GM19324 (cell line): ENCODE measurements around the gene HMGXB3.
"Not testable (repeated sequence)": the region's sequence is repeated elsewhere in the genome, so short reads cannot be mapped to it uniquely, and the experiment has no call there.

ENCODE experiments used
- ATAC-seq: cut with Tn5 transposase; IDR thresholded peaks from one replicate; pipeline ENCODE4 v1.9.1; 2021; ENCODE audit warnings: mild to moderate bottlenecking, moderate library complexity; ENCODE audit not compliant: unreplicated experiment, low FRiP score

HMGXB3 gene

DNA sequence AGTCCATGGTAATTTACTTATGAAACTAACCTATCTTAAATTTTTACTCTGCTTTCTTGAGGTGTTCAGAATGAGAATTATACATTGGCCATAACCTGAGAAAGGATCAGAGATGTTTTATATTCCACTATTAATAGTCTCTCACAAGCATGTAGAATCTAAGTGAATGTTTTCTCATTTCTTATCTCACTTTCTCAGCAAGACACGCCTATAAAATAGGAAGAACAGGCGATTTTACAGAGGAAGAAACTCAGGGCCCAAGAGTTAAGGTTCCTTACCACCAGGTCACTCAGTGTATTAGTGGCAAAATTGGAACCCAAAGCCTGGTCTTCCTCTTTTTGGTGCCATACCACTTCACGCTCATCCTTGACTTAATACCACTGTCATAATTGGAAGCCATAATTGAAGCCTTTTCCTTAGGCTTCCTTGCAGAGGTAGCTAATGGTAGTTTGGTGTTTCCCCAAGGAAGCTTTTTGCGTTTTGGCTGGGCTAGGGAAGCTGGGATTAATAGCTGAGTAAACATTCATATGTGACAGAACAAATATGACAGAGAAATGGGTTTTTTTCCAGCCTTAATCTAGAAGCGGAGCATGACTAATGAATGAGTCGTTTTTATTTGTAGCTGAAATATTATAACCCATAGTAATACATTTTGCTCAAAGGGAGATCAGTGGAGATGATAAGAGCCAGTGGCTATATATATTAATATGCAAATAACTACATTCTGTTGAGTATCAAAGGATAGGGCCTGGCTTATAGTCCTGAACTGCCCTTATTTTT lies 16.9 kb downstream of the HMGXB3 start:
- no peak for ATAC-seq

DNA sequence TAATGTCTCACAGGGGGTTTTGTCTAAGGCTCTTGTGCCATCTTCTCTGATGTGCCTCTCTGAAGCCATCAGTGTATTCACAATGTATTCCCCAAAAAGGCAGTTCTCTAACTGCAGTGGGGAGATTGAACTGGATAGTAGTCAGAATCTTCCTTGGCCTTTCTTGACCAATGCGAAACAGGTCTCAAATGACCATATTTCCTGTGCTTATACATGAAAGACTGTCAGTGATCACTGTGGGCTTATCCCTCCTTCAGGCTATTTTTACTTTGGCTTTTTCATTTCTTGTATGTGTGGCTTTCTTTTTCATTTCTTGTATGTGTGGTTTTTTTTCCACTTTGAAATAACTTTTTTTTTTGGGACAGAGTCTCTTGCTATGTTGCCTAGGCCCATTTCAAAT lies 19.7 kb downstream of the HMGXB3 start:
- ATAC-seq: no peak

DNA sequence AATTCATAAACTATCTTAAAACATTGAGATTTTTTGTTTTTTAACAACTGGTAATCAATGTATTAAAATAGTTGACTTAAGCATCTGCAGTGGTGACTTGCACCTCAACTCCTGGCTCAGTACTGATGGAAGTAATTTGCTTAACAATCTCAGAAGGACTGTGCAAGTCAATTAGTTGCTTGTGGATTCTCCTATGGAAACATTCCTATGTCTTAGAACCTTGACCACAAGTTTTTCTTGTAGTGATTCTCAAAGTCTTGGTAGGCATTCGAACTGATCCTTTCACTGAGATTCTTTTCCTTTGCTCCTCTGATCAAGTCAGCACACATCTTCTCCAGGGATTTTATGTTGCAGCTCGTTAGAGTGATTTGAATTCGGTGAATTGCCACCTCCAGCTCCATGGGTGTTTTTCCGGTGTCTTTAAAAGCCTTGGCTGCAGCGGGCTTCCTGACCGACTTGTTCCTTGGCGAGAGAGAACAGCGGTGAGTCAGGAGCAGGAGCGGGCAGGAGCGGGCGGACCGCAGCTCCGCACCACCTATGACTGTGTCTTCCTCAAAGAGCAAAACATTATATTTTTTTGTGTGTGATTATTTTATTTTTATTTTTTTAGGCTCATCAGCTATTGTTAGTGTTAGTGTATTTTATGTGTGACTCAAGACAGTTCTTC lies 21.1 kb downstream of the HMGXB3 start:
- ATAC-seq: no peak

DNA sequence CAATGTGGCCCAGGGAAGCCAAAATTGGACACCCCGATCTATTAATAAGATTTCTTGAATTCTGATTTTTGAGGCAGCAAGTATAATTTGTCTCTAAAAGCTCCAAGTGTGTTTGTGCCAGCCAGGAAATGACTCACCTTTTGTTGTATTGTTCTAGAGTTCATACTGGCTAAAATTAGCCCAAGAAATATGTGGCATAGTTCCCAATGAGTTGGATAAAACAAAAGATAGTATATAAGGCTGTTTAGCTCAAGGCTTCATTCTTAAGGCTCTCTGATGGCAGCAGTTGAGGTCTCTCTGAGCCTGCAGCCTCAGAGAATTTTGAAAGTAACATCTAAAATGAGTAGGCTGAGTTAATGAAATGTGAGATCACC lies 21.6 kb downstream of the HMGXB3 start:
- no peak for ATAC-seq

DNA sequence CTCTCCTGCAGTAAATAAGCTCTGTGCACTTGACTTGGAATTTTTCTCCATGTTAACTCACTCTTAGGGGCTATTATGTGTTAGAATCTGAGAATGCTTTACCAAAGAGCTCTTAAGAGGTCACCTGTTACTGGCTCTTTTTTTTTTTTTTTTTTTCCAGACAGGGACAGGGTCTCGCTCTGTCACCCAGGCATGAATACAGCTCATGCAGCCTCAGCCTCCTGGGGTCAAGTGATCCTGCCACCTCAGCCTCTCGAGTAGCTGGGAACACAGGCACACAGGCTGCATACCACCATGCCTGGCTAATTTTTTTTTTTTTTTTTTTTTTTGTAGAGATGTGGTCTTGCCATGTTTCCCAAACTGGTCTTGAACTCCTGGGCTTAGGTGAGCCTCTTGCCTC lies 22.1 kb downstream of the HMGXB3 start:
- ATAC-seq: no peak

DNA sequence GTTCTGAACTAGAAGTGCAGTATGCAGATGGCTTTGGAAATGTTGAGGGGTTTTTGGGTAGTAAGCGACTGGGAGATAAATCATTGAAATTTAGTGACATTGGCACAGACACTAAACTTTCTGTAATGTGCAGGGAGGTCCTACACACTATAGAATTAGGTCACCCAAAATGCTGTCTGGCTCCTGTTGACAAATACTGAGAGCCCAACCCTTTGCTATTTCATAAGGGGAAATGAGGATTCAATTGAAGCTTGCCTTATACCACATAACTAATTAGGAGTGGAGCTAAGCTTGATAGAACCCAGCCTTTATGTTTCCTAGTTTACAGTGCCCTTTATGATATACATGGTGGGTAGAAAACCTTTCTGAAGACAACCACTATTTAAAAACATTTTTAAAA lies 22.6 kb downstream of the HMGXB3 start:
- no peak for ATAC-seq

DNA sequence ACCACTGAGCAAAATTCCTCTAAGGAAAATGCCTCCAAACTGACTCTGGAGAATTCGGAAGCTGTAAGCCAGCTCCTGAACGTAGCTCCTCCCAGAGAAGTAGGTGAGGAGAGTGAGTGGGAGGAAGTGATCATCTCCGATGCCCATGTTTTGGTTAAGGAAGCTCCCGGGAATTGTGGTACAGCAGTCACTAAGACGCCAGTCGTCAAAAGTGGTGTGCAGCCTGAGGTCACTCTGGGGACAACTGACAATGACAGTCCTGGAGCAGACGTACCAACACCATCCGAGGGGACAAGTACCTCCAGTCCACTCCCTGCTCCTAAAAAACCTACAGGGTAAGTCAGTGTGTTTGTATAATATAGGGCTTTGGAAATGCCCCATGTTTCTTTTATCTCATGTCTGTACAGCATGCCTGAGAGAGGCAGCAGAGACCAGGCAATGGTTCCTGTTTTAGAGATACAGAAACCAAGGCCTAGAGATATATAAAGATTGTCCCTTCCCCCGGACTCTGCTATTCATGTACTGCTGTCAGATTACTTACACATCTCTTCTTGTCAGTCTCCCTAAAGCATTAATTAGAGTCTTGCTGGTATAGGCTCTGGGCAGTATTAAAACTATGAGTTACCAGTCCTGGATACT lies 23.9 kb downstream of the HMGXB3 start:
- no peak for ATAC-seq

DNA sequence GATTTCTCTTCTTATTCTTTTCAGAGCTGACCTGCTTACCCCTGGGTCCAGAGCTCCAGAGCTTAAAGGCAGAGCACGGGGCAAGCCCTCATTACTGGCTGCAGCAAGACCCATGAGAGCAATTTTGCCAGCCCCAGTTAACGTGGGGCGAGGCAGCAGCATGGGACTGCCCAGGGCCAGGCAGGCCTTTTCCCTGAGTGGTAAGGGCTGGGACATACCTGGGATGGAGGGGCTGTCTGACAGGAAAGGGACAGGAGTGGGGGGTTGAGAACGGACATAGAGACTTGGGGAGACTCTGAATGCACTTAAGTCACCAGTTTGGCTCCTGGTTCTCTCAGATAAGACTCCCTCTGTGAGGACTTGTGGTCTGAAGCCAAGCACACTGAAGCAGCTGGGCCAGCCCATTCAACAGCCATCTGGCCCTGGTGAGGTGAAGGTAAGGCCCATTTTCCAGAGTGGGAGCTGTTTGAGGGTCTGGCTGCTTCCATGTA lies 26.2 kb downstream of the HMGXB3 start:
- ATAC-seq: no peak

DNA sequence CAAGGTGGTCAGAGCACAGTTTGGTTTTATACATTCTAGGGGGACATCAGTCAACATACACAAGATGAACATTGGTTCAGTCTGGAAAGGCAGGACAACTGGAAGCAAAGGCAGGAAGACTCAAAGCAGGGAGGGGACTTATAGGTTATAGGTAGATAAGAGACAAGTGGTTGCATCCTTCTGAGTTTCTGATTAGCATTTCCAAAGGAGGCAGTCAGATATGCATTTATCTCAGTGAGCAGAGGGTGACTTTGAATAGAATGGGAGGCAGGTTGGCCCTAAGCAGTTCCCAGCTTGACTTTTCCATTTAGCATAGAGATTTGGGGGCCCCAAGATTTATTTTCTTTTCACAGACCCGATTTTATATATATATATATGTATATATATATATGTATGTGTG lies 27.5 kb downstream of the HMGXB3 start:
- ATAC-seq: not testable (repeated sequence)

DNA sequence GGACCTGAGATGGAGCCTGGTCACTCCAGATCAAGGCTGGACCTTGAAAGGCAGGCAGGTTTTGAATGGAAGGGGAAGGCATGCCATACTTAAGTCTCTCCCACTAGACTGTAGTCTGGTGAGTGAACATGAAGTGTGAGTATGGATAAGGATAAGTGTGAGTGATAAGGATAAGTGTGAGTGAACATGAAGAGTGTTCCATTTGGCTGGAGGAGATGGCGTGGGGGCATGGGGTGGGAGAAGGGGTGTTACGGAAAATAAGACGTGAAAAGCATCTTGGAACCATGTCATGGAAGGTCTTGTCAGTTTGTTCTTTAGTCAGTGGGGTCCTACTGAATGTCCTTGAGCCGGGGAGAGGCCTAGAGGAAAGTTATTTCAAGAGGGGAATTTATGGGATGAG lies 32.8 kb downstream of the HMGXB3 start:
- no peak for ATAC-seq

DNA sequence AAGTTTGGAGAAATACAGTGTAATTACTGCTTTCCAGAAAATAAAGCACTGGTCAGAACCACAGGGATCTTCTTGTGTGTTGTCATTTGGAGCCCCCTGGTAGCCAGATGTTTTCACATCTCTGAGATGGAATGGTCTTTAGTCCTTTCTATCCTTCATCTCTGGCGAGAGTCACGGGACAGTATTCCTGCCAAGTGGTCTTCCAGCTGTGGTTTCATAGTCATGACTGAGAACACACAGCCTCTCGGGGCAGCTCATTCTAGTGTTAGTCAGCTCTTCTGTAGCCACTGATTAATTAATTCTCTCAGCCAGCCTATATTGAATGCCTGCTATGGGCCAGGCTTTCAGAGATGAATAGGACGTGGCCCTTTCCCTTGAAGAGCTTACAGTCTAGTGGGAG lies 34.1 kb downstream of the HMGXB3 start:
- ATAC-seq: no peak

DNA sequence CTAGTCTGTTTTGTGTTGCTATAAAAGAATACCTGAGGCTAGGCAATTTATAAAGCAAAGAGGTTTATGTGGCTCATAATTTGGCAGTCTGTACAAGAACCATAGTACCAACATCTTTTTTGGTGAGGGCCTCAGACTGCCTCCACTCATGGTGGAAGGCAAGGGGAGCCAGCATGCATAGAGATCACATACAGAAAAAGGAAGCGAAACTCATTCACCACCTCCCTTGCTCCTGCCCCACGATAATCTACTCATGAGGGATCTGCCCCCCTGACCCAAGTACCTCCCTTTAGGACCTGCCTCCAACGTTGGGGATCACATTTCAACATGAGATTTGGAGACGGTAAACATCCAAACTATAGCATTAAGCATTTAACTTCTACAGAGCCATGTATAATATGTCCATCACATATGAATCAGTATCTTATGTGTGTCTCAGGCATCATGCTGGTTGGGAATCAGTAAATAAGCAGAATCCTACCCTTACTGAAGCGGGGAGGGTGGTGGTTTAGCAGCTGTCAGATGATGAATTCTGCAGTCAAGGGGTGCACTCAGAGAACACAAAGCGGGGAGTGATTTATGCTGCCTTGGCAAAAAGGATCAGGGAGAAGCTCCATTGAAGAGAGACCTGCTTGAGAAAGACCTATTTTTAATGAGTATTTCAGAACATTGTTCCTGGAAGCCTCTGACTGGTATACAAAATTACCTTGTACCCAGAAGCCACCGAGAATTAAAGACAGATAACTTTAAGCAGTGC lies 34.8 kb downstream of the HMGXB3 start:
- ATAC-seq: peak; percentile 72

DNA sequence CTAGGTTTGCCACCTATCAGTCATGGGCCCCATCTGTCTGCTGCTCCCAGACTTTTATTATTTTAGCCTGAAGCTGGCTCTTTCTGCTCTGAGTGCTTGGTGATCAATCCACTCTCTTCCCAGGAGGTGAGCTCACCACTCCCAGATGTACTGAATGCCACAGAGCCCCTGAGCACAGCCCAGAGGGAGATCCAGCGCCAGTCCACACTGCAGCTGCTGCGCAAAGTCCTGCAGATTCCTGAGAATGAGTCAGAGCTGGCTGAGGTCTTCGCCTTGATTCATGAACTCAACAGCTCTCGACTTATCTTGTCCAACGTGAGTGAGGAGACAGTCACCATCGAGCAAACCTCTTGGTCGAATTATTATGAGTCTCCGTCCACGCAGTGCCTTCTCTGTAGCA lies 36.0 kb downstream of the HMGXB3 start:
- no peak for ATAC-seq

DNA sequence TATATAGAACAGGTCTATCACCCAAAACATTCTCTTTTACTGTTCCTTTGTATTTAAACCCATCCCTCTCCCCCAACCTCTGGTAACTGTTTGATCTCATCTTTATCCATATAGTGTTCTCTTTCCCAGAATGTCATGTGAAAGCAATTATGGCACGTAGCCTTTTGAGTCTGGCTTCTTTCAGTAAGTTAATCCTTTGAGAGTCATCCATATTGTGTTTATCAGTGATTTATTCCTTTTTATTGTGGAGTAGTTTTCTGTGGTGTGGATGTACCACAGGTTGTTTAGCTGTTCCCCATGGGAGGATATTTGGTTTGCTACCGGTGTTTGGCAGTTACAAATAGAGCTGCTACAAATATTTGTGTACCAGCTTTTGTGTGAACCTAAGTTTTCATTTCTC lies 38.0 kb downstream of the HMGXB3 start:
- ATAC-seq: no peak

DNA sequence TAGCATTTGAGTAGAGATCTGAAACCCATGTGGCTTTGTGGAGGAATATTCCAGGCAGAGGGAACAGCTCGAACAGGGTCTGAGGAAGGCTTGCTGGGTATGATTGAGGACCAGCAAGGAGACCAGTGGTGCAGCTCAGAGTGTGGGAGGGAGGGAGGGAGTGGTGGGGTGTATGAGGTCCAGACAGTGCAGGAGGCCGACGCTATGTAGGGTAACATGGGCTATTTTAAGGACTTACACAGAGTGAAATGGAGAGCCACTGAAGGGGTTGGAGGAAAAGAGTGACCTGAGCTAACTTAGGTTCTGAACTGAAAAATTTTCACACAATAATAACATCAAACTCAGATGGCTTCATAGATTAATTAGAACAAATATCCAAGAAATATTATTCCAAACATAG lies 41.9 kb downstream of the HMGXB3 start:
- ATAC-seq: no peak

DNA sequence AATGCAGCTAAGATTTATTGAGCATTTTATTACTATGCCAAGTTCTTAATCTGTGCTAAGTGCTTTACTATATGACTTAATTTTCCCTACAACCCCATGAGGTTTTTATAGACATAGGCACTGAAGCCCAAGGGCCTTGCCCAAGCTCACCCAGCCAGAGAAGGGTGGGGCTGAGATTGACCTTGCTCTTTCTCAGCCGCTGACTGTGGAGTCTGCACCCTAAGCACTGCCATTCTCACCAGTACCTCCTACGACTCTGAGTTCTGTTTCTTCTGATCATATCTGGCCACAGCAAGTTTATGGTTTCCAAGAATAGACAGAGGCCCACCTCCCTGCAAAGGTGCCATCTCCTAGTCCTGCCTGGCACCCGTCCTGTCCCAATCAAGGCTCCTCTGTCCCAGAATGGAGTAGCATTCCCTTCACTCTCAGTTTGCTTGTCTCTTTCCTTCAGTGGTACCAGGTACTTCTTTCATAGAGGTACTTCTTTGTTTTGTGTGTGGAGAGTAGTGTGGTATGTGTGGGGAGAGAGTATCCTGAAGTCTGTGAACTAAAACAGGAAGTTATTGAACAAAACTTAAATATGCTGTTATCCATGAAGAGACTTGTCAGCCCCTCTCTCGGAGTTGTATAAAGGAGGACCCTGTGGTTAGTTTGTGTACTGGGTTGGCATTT lies 43.3 kb downstream of the HMGXB3 start:
- no peak for ATAC-seq

DNA sequence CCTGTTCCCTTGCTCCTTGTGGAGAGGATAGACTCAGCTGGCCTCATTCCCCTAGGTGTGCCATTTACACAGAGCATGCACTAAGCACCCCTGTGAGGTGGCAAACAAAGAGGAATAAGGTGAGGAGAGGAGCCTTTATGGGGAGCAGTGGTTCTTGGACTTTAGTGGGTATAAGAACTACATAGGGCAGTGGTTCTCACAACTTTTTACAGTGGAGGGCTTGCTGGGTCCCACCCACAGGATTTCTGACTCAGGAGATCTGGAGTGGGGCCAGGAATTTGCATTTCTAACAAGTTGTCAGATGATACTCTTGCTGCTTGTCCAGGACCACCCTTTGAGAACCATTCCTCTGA lies 43.8 kb downstream of the HMGXB3 start:
- no peak for ATAC-seq

DNA sequence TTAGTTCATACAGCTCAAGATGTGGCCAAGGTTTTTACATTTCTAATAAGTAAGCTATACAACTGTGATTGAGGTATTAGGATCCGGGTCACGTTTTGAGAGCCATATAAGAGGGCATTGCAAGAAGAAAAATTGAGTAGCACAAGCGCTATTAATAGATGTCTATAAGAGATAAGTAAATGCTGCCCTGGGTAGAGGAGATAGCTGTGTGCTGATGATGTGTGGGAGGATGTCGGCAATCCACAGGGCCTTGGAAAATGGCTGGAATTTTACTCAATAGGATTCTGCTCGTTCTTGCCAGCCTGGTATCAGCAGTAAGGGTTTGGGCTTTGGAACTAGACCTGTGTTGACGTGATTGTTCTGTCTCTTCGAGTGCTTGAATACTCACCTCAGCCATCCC lies 44.2 kb downstream of the HMGXB3 start:
- ATAC-seq: no peak

DNA sequence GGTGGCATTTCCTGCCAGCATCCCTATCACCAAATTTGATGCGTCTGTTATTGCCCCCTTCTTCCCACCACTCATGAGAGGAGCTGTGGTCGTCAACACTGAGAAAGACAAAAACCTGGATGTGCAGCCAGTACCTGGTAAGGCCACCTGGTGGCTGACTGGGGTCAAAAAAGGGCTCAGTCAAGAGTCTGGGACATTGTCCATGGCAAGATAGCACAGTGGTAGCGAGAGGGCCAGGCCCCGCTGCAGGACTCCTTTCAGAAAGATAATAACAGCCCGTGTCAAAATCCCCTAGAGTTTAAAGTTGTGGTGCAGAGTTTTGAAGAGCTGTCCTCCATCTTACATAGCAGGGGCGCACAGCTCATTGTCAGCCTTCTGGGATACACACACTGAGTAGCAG lies 45.0 kb downstream of the HMGXB3 start:
- no peak for ATAC-seq

DNA sequence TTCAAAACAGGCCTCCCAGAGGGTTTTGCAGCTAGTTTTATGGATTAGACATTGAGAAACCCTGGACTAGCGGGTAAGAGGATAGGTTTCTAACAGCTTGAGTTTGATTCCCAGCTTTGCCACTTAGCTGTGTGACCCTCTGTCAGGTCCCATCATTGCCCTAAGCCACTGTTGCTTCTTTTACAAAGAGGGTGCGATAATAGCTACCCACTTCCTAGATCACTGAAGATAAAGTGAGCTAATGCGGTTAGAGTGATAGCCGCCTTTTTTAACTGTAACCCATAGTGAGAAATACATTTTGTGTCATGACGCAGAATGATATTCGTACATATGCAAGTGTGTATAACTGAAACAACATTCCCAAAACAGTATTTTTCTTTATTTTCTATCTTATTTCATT lies 45.5 kb downstream of the HMGXB3 start:
- ATAC-seq: no peak
